Measurements from ENCODE around the gene FHOD3.
"Not testable (repeated sequence)": the region's sequence is repeated elsewhere in the genome, so short reads cannot be mapped to it uniquely, and the experiment has no call there.

Gene FHOD3

GRCh38 chr18:36350839-36351469 lies 53.4 kb downstream of the FHOD3 start:
- DNase-seq (ENCODE audit: low spot score), result no peak

- no peak for DNase-seq (ENCODE audit: low spot score)
Measured at GRCh38 chr18:36352384-36352783, 54.9 kb downstream of the FHOD3 start.

DNA sequence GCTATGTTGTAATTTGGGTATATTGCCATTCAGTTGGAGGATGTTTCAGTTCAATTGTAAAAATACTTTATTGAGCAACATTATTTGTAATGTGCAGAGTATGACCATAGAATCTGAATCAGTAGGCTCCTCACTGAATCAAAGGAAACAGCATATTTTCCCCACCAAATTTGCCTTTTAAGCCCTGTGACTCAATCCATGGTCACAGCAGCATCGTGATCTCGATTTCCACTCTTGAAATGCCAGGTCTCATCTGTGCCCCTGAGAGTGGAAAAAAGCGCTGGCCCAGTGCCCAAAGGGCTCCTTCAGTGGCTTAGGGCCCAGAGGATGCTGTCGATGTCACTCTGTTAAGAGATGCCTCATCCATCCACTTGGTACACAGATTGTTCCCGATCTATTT lies 57.5 kb downstream of the FHOD3 start:
- no peak for DNase-seq (ENCODE audit: low spot score)

- no peak for DNase-seq (ENCODE audit: low spot score)
Measured at GRCh38 chr18:36355511-36355910, 58.0 kb downstream of the FHOD3 start.

GRCh38 chr18:36356741-36357140 lies 59.2 kb downstream of the FHOD3 start:
- DNase-seq (ENCODE audit: low spot score), result not testable (repeated sequence)

DNA sequence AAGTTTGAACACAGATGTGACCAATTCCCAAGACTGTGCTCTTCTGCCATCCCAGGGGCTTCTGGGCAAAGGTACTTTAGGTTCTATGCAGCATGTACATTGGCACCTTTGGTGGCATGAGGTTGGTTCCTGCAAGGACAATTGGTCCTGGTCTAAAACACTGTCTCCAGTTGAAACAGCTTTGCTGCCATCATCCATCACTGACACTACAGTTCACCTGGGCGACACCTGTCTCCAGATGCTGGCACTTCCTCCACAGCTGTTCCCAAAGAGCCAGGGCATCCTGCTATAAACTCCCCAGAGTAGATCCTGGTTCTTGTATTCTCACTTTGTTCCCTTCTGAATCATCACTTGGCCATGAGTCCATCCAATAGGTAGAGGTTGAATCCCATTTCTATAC lies 60.6 kb downstream of the FHOD3 start:
- no peak for DNase-seq (ENCODE audit: low spot score)

DNA sequence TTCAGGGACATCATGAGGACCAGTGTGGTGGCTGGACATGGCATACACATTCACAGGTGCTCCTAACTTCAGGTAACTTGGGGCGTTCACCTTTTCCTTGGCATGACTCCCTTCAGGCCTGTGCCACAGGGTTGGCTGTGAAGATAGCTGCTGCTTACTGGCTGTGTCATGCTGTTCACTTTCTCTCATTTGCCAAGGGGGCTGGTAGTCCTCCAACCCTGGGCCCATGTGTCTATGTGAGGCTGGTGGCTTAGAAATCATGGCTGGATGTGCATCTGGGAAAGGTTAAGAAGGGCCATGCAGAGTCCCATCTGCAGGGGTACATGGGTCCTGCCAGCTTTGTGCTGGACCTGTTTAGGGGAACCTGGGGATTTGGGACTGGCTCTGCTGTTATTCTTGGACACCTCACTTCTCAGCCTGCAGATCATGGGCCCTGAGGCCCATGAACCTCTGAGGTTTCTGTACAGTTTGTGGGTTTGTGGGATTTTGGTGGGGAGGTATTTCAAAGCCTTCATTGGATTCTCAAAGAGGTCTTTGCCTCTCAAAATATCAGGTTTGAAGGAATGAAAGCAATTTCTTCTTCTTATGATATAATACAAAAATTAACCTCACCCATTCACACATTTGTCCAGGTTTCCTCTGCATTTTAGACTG lies 62.9 kb downstream of the FHOD3 start:
- no peak for DNase-seq (ENCODE audit: low spot score)

DNA sequence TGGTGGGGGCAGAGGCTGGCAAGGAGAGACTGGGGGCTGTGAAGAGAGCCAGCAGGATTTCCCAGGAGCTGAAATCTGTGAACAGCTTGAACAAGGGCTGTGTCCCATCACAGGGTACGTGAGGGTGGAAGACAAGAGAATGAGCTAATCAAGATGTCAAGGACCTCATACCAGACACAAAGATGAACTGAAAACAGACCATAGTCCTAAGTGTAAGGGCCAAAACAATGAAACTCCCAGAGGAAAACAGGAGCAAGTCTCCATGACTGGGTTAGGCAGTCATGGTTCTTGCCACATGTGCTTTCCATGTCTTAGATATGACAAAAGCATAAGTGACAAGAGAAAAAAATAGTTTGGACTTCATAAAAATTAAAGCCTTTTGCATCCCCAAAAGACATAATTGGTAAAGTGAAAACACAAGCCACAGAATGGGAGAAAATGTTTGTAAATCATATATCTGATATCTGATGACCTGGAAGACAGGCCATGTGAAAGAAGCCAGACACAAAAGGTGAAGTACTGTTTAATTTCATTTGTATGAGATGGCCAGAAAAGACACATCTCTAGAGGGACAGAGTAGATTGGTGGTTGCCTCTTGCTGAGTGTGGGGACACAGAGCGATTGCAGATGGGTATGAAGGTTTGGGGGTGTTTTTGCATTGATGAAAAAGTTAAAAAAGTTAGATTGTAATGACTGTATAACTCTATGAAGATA lies 67.6 kb downstream of the FHOD3 start:
- no peak for DNase-seq (ENCODE audit: low spot score)

DNA sequence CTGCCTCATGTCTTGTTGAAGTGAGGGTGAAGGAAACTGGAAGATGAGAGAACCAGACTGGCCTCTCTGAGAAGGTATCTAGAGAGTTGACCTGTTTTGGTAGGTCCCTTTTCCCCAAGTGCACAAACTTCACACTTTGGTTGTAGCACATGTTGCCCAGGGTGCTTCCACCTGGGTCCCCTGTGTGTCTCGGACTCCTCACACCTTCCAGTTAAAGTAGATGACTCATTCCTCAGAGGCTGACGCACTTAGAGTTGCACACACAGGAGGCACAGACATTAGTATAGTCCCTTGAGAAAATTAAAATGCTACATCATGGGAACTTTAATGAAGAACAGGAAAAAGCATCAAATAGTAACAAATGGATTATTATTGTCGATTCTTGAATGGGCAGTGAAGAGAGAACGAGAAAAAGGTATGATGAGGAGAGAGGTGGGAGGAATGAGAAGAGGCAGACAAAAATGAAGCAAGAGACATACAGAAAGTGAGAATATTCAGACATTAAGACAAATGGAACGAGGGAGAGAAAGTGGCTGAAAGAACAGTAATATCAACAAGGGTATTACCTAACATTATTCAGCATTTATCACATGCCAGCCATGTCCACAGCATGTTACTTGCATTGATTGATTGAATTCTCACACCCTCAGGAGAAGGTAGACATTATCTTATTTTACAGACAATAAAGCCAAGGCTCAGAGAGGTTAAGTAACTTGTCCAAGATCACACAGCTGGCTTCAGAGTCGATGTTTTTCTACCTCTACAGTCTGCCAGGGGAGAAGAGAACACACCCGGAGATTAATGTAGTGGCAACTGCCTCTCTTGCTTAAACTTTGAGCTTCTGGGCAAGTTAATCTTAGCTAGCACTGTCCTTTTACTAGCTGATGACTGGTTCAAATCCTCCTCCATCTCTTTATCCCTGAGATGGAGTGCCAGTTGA lies 68.6 kb downstream of the FHOD3 start:
- no peak for DNase-seq (ENCODE audit: low spot score)

GRCh38 chr18:36366994-36367839 lies 69.7 kb downstream of the FHOD3 start:
- no peak for DNase-seq (ENCODE audit: low spot score)

- no peak for DNase-seq (ENCODE audit: low spot score)
Measured at GRCh38 chr18:36368889-36369288, 71.4 kb downstream of the FHOD3 start.

DNA sequence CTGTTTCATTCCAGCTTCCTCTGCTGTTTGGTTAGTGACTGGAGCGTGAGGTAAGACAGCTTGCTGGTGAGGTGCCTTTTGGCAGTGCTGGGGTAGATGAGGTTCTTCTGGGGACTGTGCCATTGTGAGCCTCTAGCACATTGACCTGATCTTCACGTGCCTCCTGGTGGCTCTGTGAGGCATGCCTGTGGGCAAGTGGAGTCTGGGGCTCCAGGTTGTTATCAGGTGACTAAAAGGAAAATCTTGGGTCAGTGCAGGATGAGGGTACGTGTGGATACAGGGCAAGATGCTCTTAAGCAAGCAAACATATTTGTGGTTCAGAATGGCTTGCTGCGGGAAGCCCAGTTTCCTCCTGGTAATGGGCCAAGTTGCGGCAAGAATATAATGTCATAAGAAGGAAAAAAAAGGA lies 75.4 kb downstream of the FHOD3 start:
- DNase-seq (ENCODE audit: low spot score), result no peak

GRCh38 chr18:36374262-36374661 lies 76.7 kb downstream of the FHOD3 start:
- no peak for DNase-seq (ENCODE audit: low spot score)

DNA sequence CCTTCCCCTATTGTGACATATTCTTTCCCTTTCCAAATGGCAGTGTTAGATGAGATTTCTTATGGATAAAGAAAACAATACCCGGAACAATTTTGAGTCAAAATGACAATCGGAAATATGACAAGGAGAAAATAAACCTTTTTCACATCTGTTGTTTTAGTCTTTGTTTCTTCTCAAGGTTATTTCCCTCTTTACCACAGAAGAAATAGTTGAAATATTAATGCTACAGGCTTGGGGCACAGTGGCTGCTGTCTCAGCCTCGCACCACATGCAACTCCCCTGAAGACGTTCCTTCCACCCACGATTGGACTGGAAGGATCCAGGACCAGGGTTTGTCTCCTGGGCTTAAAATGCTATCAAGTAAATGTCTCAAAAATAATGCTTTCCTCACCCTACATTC lies 77.6 kb downstream of the FHOD3 start:
- no peak for DNase-seq (ENCODE audit: low spot score)

DNA sequence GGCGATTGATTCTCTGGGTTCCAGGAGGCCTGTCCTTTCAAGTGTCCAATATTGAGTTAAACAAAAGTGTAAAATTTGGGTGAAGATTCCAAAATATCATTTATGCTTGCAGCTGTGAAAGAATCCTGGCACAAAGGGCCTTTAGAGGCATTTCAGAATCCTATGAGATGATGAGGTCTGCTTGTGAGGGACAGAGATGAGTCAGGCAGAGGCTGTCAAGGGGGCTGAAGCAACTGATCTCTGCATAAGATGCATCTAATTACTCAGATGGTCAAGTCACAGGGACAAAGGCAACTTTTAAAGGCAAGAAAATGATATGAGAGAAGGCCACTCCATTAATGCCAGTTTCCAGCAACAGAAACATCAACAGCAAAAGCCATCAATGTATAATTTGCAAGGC lies 78.8 kb downstream of the FHOD3 start:
- DNase-seq (ENCODE audit: low spot score), result no peak

DNA sequence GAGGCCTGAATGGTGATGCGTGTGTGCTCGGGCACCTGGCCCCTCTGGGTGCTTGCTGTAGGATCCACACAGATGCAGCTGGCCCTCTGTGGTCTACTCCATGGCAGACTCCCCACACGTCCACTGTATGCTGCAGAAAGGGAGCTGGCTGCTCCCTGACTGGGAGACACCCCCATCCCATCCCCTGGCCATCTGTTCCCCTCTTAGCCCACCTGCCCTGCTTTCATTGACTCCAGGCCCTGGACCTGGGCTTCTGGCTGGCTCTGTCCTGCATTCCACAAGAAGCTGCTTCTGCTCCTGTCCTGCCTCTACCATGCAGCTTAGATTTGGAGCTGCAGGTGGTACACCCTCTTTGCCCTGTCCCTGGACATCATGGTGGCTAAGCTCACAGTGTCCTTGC lies 80.1 kb downstream of the FHOD3 start:
- no peak for DNase-seq (ENCODE audit: low spot score)

GRCh38 chr18:36378205-36378604 lies 80.7 kb downstream of the FHOD3 start:
- no peak for DNase-seq (ENCODE audit: low spot score)

- no peak for DNase-seq (ENCODE audit: low spot score)
Measured at GRCh38 chr18:36379435-36379984, 82.0 kb downstream of the FHOD3 start.

- no peak for DNase-seq (ENCODE audit: low spot score)
Measured at GRCh38 chr18:36380173-36380827, 82.8 kb downstream of the FHOD3 start.

GRCh38 chr18:36381075-36381474 lies 83.6 kb downstream of the FHOD3 start:
- DNase-seq (ENCODE audit: low spot score), result no peak

DNA sequence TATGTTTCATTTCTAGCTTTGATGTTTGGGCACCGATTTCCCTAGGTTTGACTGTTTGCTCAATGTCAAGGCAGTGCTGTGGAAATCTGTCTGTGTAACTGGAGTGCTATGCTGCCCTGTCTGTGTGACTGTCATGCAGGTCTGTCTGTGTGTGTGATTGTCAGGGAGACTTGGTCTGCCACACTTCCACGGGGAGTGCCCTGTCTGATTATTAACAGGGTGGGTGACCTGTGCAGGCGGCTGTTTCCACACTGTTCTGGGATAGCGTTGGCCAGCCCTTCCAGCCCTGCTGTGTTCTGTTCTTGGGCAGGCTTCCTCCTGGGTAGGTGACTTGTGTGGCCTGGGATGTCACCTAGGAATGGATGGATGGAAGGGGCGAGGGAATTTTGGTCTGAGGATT lies 85.3 kb downstream of the FHOD3 start:
- no peak for DNase-seq (ENCODE audit: low spot score)
